ENCODE results near the gene GCNT1.

The GCNT1 gene

GRCh38 chr9:76466299-76466605, 7.3 kb downstream of the GCNT1 start:
- TF ChIP-seq TCF12 (IDR thresholded peaks at IDR 0.05; ENCODE audit: low read depth) (no peak), NFIC (IDR thresholded peaks at IDR 0.05) (no peak), TEAD4 (IDR thresholded peaks at IDR 0.05) (no peak), CREB1 (IDR thresholded peaks at IDR 0.05; ENCODE audit: low read depth) (no peak), YY1 (IDR thresholded peaks at IDR 0.05; ENCODE audit: low read depth) (no peak)

GRCh38 chr9:76474419-76474818, 15.4 kb downstream of the GCNT1 start:
- no peak for TF ChIP-seq TAF1 (IDR thresholded peaks at IDR 0.05; ENCODE audit: low read depth)
- TF ChIP-seq FOXM1 (IDR thresholded peaks at IDR 0.05; ENCODE audit: borderline replicate concordance, low read depth) = no peak
- no peak for TF ChIP-seq CREB1 (IDR thresholded peaks at IDR 0.05; ENCODE audit: low read depth)
- no peak for TF ChIP-seq EP300 (IDR thresholded peaks at IDR 0.05; ENCODE audit: borderline replicate concordance)
- no peak for TF ChIP-seq ZBTB7A (IDR thresholded peaks at IDR 0.05; ENCODE audit: low read depth)
- no peak for TF ChIP-seq NFIC (IDR thresholded peaks at IDR 0.05)
- TF ChIP-seq RAD21 (IDR thresholded peaks at IDR 0.05; ENCODE audit: low read depth) = no peak
- no peak for TF ChIP-seq USF1 (IDR thresholded peaks at IDR 0.05)
- TF ChIP-seq REST (IDR thresholded peaks at IDR 0.05; ENCODE audit: low read depth) = no peak
- no peak for TF ChIP-seq TCF12 (IDR thresholded peaks at IDR 0.05; ENCODE audit: low read depth)
- no peak for TF ChIP-seq EGR1 (IDR thresholded peaks at IDR 0.05)
- no peak for TF ChIP-seq YY1 (IDR thresholded peaks at IDR 0.05; ENCODE audit: low read depth)
- TF ChIP-seq TEAD4 (IDR thresholded peaks at IDR 0.05) = no peak
- no peak for TF ChIP-seq MAX (IDR thresholded peaks at IDR 0.05)
- TF ChIP-seq CEBPB (IDR thresholded peaks at IDR 0.05) = no peak

- TF ChIP-seq ZBTB7A (IDR thresholded peaks at IDR 0.05; ENCODE audit: low read depth) (no peak), EGR1 (IDR thresholded peaks at IDR 0.05) (no peak), TAF1 (IDR thresholded peaks at IDR 0.05; ENCODE audit: low read depth) (no peak), USF1 (IDR thresholded peaks at IDR 0.05) (no peak), TCF12 (IDR thresholded peaks at IDR 0.05; ENCODE audit: low read depth) (no peak), RAD21 (IDR thresholded peaks at IDR 0.05; ENCODE audit: low read depth) (no peak), CREB1 (IDR thresholded peaks at IDR 0.05; ENCODE audit: low read depth) (no peak), YY1 (IDR thresholded peaks at IDR 0.05; ENCODE audit: low read depth) (no peak), REST (IDR thresholded peaks at IDR 0.05; ENCODE audit: low read depth) (no peak), CEBPB (IDR thresholded peaks at IDR 0.05) (no peak), EP300 (IDR thresholded peaks at IDR 0.05; ENCODE audit: borderline replicate concordance) (no peak), NFIC (IDR thresholded peaks at IDR 0.05) (no peak), FOXM1 (IDR thresholded peaks at IDR 0.05; ENCODE audit: borderline replicate concordance, low read depth) (no peak), TEAD4 (IDR thresholded peaks at IDR 0.05) (no peak), MAX (IDR thresholded peaks at IDR 0.05) (no peak)
Measured at GRCh38 chr9:76475686-76476085, 16.7 kb downstream of the GCNT1 start.

- TF ChIP-seq TCF12 (IDR thresholded peaks at IDR 0.05; ENCODE audit: low read depth) = no peak
- TF ChIP-seq NFIC (IDR thresholded peaks at IDR 0.05) = no peak
- no peak for TF ChIP-seq YY1 (IDR thresholded peaks at IDR 0.05; ENCODE audit: low read depth)
- TF ChIP-seq ZBTB7A (IDR thresholded peaks at IDR 0.05; ENCODE audit: low read depth) = no peak
- no peak for TF ChIP-seq CREB1 (IDR thresholded peaks at IDR 0.05; ENCODE audit: low read depth)
- no peak for TF ChIP-seq RAD21 (IDR thresholded peaks at IDR 0.05; ENCODE audit: low read depth)
- no peak for TF ChIP-seq CEBPB (IDR thresholded peaks at IDR 0.05)
- TF ChIP-seq EP300 (IDR thresholded peaks at IDR 0.05; ENCODE audit: borderline replicate concordance) = no peak
- TF ChIP-seq USF1 (IDR thresholded peaks at IDR 0.05) = no peak
- no peak for TF ChIP-seq TAF1 (IDR thresholded peaks at IDR 0.05; ENCODE audit: low read depth)
- TF ChIP-seq TEAD4 (IDR thresholded peaks at IDR 0.05) = no peak
- TF ChIP-seq EGR1 (IDR thresholded peaks at IDR 0.05) = no peak
- no peak for TF ChIP-seq FOXM1 (IDR thresholded peaks at IDR 0.05; ENCODE audit: borderline replicate concordance, low read depth)
- no peak for TF ChIP-seq MAX (IDR thresholded peaks at IDR 0.05)
- no peak for TF ChIP-seq REST (IDR thresholded peaks at IDR 0.05; ENCODE audit: low read depth)
Measured at GRCh38 chr9:76478226-76478625, 19.2 kb downstream of the GCNT1 start.
